H1 (cell line): ENCODE results near the gene ZRANB3. TPM values are rescaled to one million over a fixed set of nuclear protein-coding genes. Genes with fewer than 3 reads are reported as not detected.

Source experiments
- CTCF ChIA-PET: fragments of 300-600 bp; sonication (Branson Sonifier 250); formaldehyde crosslinking; loops from one replicate; lab custom pipeline; 2021; ENCODE audit not compliant: partially characterized antibody; lab: Charles Lee
- POLR2A ChIA-PET: fragments of 300-600 bp; sonication (Branson Sonifier 250); formaldehyde crosslinking; loops from one replicate; lab custom pipeline; 2021; ENCODE audit warnings: inconsistent platforms; ENCODE audit not compliant: partially characterized antibody; lab: Charles Lee
- DNase-seq, 2 experiments: peaks; one replicate each; pipeline versions ENCODE4 v3.0.0 to v3.0.0-alpha.2; 2010 to 2022; ENCODE audit warnings: low spot score in 2 of 2, low read depth in 1 of 2, mixed read lengths in 1 of 2
- FAIRE-seq: peaks from 2 replicates; lab custom pipeline; 2011; peaks lifted over from hg19 to GRCh38; lab: Jason Lieb, UNC
- H2AFZ ChIP-seq: 2 replicates; pipeline ENCODE4 v1.8.1; 2012; ENCODE audit warnings: low read length, inconsistent platforms
- H2AK5ac ChIP-seq: 2 replicates; pipeline ENCODE4 v1.6.1; 2013; ENCODE audit warnings: low read depth, low read length
- H2BK120ac ChIP-seq: replicated peaks from 2 replicates; pipeline ENCODE3; 2013; ENCODE audit warnings: low read depth, low read length, inconsistent platforms
- H2BK12ac ChIP-seq: 2 replicates; pipeline ENCODE4 v1.6.1; 2013; ENCODE audit warnings: low read depth, low read length
- H2BK15ac ChIP-seq: 2 replicates; pipeline ENCODE4 v1.6.1; 2013; ENCODE audit warnings: low read length
- H2BK20ac ChIP-seq: 2 replicates; pipeline ENCODE4 v1.6.1; 2013; ENCODE audit warnings: low read length
- H2BK5ac ChIP-seq: 2 replicates; pipeline ENCODE4 v1.6.1; 2013; ENCODE audit warnings: low read depth, low read length
- H3K14ac ChIP-seq: 2 replicates; pipeline ENCODE4 v1.6.1; 2013; ENCODE audit warnings: inconsistent platforms; ENCODE audit not compliant: insufficient read length
- H3K18ac ChIP-seq: 2 replicates; pipeline ENCODE4 v1.6.1; 2013; ENCODE audit warnings: low read length; ENCODE audit errors: extremely low read depth
- H3K23ac ChIP-seq: 2 replicates; pipeline ENCODE4 v1.6.1; 2013; ENCODE audit warnings: inconsistent platforms; ENCODE audit not compliant: insufficient read length
- H3K23me2 ChIP-seq: 2 replicates; pipeline ENCODE4 v1.6.1; 2013; ENCODE audit warnings: low read depth, low read length
- H3K27ac ChIP-seq: 2 replicates; pipeline ENCODE4 v1.6.1; 2011; ENCODE audit warnings: low read depth, low read length, inconsistent platforms
- H3K27me3 ChIP-seq, 4 experiments: replicated peaks in 1 of 4; 1 replicate in 1 of 4; 2 replicates in 3 of 4; pipeline versions ENCODE4 v1.6.1 to v1.8.1; 2011 to 2013; ENCODE audit warnings: low read length in 3 of 4, mild to moderate bottlenecking in 3 of 4, inconsistent platforms in 2 of 4, mixed read lengths in 2 of 4, moderate library complexity in 1 of 4; ENCODE audit not compliant: control insufficient read depth in 3 of 4, insufficient read depth in 3 of 4; ENCODE audit errors: extremely low read depth in 1 of 4
- H3K36me3 ChIP-seq, 4 experiments: 2 replicates each; pipeline versions ENCODE4 v1.6.1 to v1.8.1; 2011 to 2013; ENCODE audit warnings: mild to moderate bottlenecking in 4 of 4, low read length in 3 of 4, moderate library complexity in 2 of 4, control low read depth in 1 of 4, inconsistent platforms in 1 of 4; ENCODE audit not compliant: insufficient read depth in 4 of 4, control insufficient read depth in 2 of 4
- H3K4ac ChIP-seq: replicated peaks from 2 replicates; pipeline ENCODE3; 2013; ENCODE audit warnings: low read length, low read depth, mixed read lengths, inconsistent platforms; ENCODE audit not compliant: insufficient read length
- H3K4me1 ChIP-seq, 4 experiments: replicated peaks in 1 of 4; 1 replicate in 1 of 4; 2 replicates in 3 of 4; pipeline versions ENCODE4 v1.6.1 to v1.8.1; 2011 to 2013; ENCODE audit warnings: low read length in 3 of 4, inconsistent platforms in 2 of 4, mixed read lengths in 1 of 4; ENCODE audit not compliant: insufficient read depth in 4 of 4, control insufficient read depth in 3 of 4
- H3K4me2 ChIP-seq, 2 experiments: 2 replicates each; pipeline versions ENCODE4 v1.6.1 to v1.8.1; 2011 to 2013; ENCODE audit warnings: low read depth in 2 of 2, low read length in 2 of 2, control low read depth in 1 of 2, inconsistent platforms in 1 of 2, mild to moderate bottlenecking in 1 of 2; ENCODE audit not compliant: insufficient read depth in 1 of 2
- H3K4me3 ChIP-seq, 4 experiments: fragments of 200-600, 300-600 bp in 1 of 4; sonication (generic), shearing (Covaris generic), sonication (Bioruptor Twin) in 1 of 4; 2 replicates each; pipeline versions ENCODE4 v1.5.1 to v1.8.1; 2011 to 2016; ENCODE audit warnings: low read length in 4 of 4, low read depth in 3 of 4, control low read depth in 2 of 4, inconsistent platforms in 2 of 4, mild to moderate bottlenecking in 2 of 4, mixed read lengths in 1 of 4, moderate library complexity in 1 of 4; ENCODE audit not compliant: insufficient read depth in 2 of 4; ENCODE audit errors: extremely low read depth in 1 of 4
- H3K56ac ChIP-seq: replicated peaks from 2 replicates; pipeline ENCODE3; 2013; ENCODE audit warnings: low read depth, mild to moderate bottlenecking, mixed read lengths, low read length, inconsistent platforms; ENCODE audit not compliant: insufficient read length
- H3K79me1 ChIP-seq: 2 replicates; pipeline ENCODE4 v1.6.1; 2013; ENCODE audit warnings: low read depth, low read length, control low read depth
- H3K79me2 ChIP-seq, 2 experiments: 2 replicates each; pipeline versions ENCODE4 v1.6.1 to v1.8.1; 2012 to 2013; ENCODE audit warnings: low read length in 2 of 2, mild to moderate bottlenecking in 2 of 2, inconsistent platforms in 1 of 2; ENCODE audit not compliant: insufficient read depth in 2 of 2, control insufficient read depth in 1 of 2
- H3K9ac ChIP-seq, 4 experiments: replicated peaks in 1 of 4; 1 replicate in 1 of 4; 2 replicates in 3 of 4; pipeline versions ENCODE4 v1.6.1 to v1.8.1; 2011 to 2013; ENCODE audit warnings: low read depth in 3 of 4, low read length in 3 of 4, control low read depth in 2 of 4, mild to moderate bottlenecking in 2 of 4, moderate library complexity in 2 of 4, inconsistent platforms in 1 of 4; ENCODE audit errors: extremely low read depth in 1 of 4
- H3K9me3 ChIP-seq, 2 experiments: 2 replicates each; pipeline versions ENCODE4 v1.6.1 to v1.8.1; 2012 to 2013; ENCODE audit warnings: mild to moderate bottlenecking in 2 of 2, moderate library complexity in 2 of 2, control low read depth in 1 of 2, inconsistent platforms in 1 of 2, low read depth in 1 of 2, low read length in 1 of 2, mixed read lengths in 1 of 2; ENCODE audit not compliant: insufficient read depth in 2 of 2
- H4K20me1 ChIP-seq, 2 experiments: replicated peaks in 1 of 2; 2 replicates each; pipeline versions ENCODE3 to v1.8.1; 2011 to 2013; ENCODE audit warnings: inconsistent platforms in 2 of 2, low read length in 2 of 2, mild to moderate bottlenecking in 1 of 2; ENCODE audit not compliant: insufficient read depth in 2 of 2, control insufficient read depth in 1 of 2
- H4K5ac ChIP-seq: 2 replicates; pipeline ENCODE4 v1.6.1; 2013; ENCODE audit warnings: low read length, low read depth, mixed read lengths, inconsistent platforms; ENCODE audit not compliant: insufficient read length
- H4K8ac ChIP-seq: 2 replicates; pipeline ENCODE4 v1.8.0; 2013; ENCODE audit warnings: mild to moderate bottlenecking, moderate library complexity, low read length, inconsistent platforms; ENCODE audit not compliant: insufficient read depth; ENCODE audit errors: extremely low read depth
- H4K91ac ChIP-seq: replicated peaks from 2 replicates; pipeline ENCODE3; 2013; ENCODE audit warnings: low read length, mixed read lengths, inconsistent platforms; ENCODE audit not compliant: insufficient read length
- WGBS, 2 experiments: shearing (Covaris generic) in 1 of 2; methylation state at CpG; one replicate each; pipeline versions ENCODE4 v1.1.6 to v1.1.7; 2013 to 2015; ENCODE audit warnings: low lambda C conversion rate in 2 of 2, mixed read lengths in 2 of 2, inconsistent platforms in 1 of 2, low coverage in 1 of 2, missing lambda C conversion rate in 1 of 2; ENCODE audit not compliant: insufficient replicate concordance in 2 of 2, insufficient coverage in 1 of 2, insufficient read length in 1 of 2; ENCODE audit errors: extremely low coverage in 1 of 2, missing lambda C conversion rate in 1 of 2; 5-methylcytosine and 5-hydroxymethylcytosine counted together
- polyA plus RNA-seq, 7 experiments: library from polyadenylated mRNA; depleted of rRNA in 3 of 7; stranded (reverse) in 5 of 7; unstranded in 2 of 7; fragments of >200 nt in 5 of 7; fragments of 200-250 nt in 2 of 7; gene quantifications; 1 replicate in 5 of 7; 2 replicates in 1 of 7; 4 replicates in 1 of 7; pipeline versions ENCODE4 v1.2.1 to v1.2.3, GENCODE V29; 2011 to 2013; ENCODE audit warnings: missing spikeins in 2 of 7, mixed read lengths in 2 of 7
- total RNA-seq: library from RNA; stranded (reverse); fragmentation: NEBNext Ultra II Directional; extraction: Animal tissue kit (Norgen Biotek cat#: 25700); gene quantifications from 2 replicates; pipeline ENCODE4 v1.2.1, GENCODE V29; 2021

The ZRANB3 gene
- total and polyA plus RNA-seq, 2 of the 8 experiments (the other 6 are each of a cell fraction or from before 2014, with no cell fraction given): 4.5 to 19.3 TPM

GRCh38 chr2:135256531-135257260, 274.3 kb downstream of the ZRANB3 start:
- Histone ChIP-seq H4K91ac (no peak overlapping the region), H3K23ac (no peak overlapping the region), H3K9me3 (no peaks in the 10 kb centered on the region; a peak in 1 of 4 replicates), H3K36me3 (no peaks in the 10 kb centered on the region), H2BK12ac (no peak overlapping the region), H2BK120ac (no peak overlapping the region), H3K56ac (no peak overlapping the region), H3K4me1 (peaks cover 0 to 7% (median 5%) of the 10 kb centered on the region in 4 experiments; a peak in 4 of 7 replicates), H2AK5ac (no peak overlapping the region), H2AFZ (no peak overlapping the region), H3K79me1 (no peaks in the 10 kb centered on the region), H4K5ac (no peak overlapping the region), H3K79me2 (no peaks in the 10 kb centered on the region), H3K27me3 (no peaks in the 10 kb centered on the region), H3K4ac (no peak overlapping the region), H3K4me3 (no peak overlapping the region), H4K20me1 (no peaks in the 10 kb centered on the region), H3K27ac (no peak overlapping the region), H2BK5ac (no peak overlapping the region), H2BK15ac (no peak overlapping the region), H3K23me2 (no peaks in the 10 kb centered on the region), H2BK20ac (no peak overlapping the region), H3K4me2 (no peak overlapping the region), H3K9ac (no peak overlapping the region), H3K18ac (no peak overlapping the region), H3K14ac (no peak overlapping the region), H4K8ac (no peak overlapping the region)
- WGBS, 2 experiments: 97% methylated on average over 3 of the region's 3 CpGs; no CpG with 5 or more reads in 1 of the 2 experiments
- FAIRE-seq: no peak
- POLR2A ChIA-PET: no interaction called here
- CTCF ChIA-PET: interaction anchor here (0.6 kb wide), 1 partner anchor 9 kb away, joined by 4 read pairs; no protein-coding TSS in a partner anchor
- DNase-seq: no peak
